ENCODE results near the gene PDLIM4. TPM values are rescaled to one million over a fixed set of nuclear protein-coding genes. Genes with fewer than 3 reads are reported as not detected.

The PDLIM4 gene
- polyA plus RNA-seq, 1 donor (not counting 4 experiments of a cell fraction or from before 2014, with no cell fraction given), result 38.3 TPM

- Histone ChIP-seq H3K4me2 (ENCODE audit: control insufficient read depth, extremely low read depth, insufficient read depth, low read depth, low read length) (no peak overlapping the region), H3K9me1 (ENCODE audit: control insufficient read depth, extremely low read depth, insufficient read depth, low read length) (no peaks in the 10 kb centered on the region), H3K36me3 (ENCODE audit: control insufficient read depth in 2 of 2, extremely low read depth in 1 of 2, insufficient read depth in 2 of 2, low read length in 2 of 2) (no peaks in the 10 kb centered on the region), H3K27me3 (ENCODE audit: control insufficient read depth, extremely low read depth, insufficient read depth, low read length) (no peaks in the 10 kb centered on the region), H3K79me2 (ENCODE audit: control insufficient read depth, insufficient read depth, low read length) (no peaks in the 10 kb centered on the region), H3K9me3 (ENCODE audit: control insufficient read depth, low read depth, low read length) (no peaks in the 10 kb centered on the region), H3K4me1 (ENCODE audit: control insufficient read depth, extremely low read depth, insufficient read depth, low read length) (no peaks in the 10 kb centered on the region), H4K20me1 (ENCODE audit: control insufficient read depth, extremely low read depth, insufficient read depth, low read length) (no peaks in the 10 kb centered on the region), H3K27ac (ENCODE audit: control insufficient read depth, insufficient read depth, low read length) (no peak overlapping the region), H3K4me3 (ENCODE audit: control insufficient read depth in 2 of 3, extremely low read depth in 1 of 3, insufficient read depth in 2 of 3, low read depth in 1 of 3, low read length in 3 of 3) (no peak overlapping the region), H3K9ac (ENCODE audit: control insufficient read depth, extremely low read depth, insufficient read depth, low read length) (no peak overlapping the region), H2AFZ (ENCODE audit: control insufficient read depth, low read length) (no peak overlapping the region)
- dilution Hi-C loops (cut with MboI; ENCODE audit: extremely low pct_ligation_motif_present, low sequenced_read_pairs), result no loop called here
- FAIRE-seq, result no peak
- TF ChIP-seq, protein P1, sequence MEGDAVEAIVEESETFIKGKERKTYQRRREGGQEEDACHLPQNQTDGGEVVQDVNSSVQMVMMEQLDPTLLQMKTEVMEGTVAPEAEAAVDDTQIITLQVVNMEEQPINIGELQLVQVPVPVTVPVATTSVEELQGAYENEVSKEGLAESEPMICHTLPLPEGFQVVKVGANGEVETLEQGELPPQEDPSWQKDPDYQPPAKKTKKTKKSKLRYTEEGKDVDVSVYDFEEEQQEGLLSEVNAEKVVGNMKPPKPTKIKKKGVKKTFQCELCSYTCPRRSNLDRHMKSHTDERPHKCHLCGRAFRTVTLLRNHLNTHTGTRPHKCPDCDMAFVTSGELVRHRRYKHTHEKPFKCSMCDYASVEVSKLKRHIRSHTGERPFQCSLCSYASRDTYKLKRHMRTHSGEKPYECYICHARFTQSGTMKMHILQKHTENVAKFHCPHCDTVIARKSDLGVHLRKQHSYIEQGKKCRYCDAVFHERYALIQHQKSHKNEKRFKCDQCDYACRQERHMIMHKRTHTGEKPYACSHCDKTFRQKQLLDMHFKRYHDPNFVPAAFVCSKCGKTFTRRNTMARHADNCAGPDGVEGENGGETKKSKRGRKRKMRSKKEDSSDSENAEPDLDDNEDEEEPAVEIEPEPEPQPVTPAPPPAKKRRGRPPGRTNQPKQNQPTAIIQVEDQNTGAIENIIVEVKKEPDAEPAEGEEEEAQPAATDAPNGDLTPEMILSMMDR (optimal IDR thresholded peaks at IDR 0.05 in 1 of 3, IDR thresholded peaks at IDR 0.05 in 1 of 3, conservative IDR thresholded peaks at IDR 0.05 in 1 of 3; ENCODE audit: extremely low read depth in 1 of 3, insufficient read depth in 2 of 3, low read length in 3 of 3), result no peak
- TF ChIP-seq EZH2 (IDR thresholded peaks at IDR 0.05; ENCODE audit: low read length), result no peak
- no peak for DNase-seq (ENCODE audit: low read depth, low spot score)
Measured at GRCh38 chr5:132305420-132305819, 47.9 kb downstream of the PDLIM4 start.

DNA sequence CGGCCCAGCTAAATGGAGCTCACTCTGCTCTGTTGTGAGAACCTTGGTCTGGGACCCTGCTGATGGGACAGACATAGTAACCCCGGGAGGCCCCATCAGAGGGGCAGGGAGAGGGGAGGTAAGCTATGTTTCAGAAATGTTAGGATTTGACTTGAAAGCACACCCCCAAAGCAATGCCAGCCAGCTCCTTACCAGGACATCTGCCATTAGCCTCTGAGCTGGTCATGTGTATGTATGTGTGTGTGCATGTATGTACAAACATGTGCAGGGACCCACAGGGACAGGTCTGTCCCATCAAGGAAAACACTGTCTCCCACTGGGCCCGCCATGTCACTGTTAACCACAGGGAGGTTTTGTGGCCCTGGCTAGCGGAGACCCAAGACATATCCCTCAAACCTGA lies 51.2 kb downstream of the PDLIM4 start:
- no peak overlapping the region for H3K27ac ChIP-seq (ENCODE audit: control insufficient read depth, insufficient read depth, low read length)

More for the DNA sequence above, 51.2 kb downstream of the PDLIM4 start:
- Histone ChIP-seq H2AFZ (ENCODE audit: control insufficient read depth, low read length) (no peak overlapping the region), H3K9ac (ENCODE audit: control insufficient read depth, extremely low read depth, insufficient read depth, low read length) (no peak overlapping the region), H3K9me3 (ENCODE audit: control insufficient read depth, low read depth, low read length) (no peaks in the 10 kb centered on the region), H3K36me3 (ENCODE audit: control insufficient read depth in 2 of 2, extremely low read depth in 1 of 2, insufficient read depth in 2 of 2, low read length in 2 of 2) (no peaks in the 10 kb centered on the region), H3K79me2 (ENCODE audit: control insufficient read depth, insufficient read depth, low read length) (no peaks in the 10 kb centered on the region), H3K9me1 (ENCODE audit: control insufficient read depth, extremely low read depth, insufficient read depth, low read length) (no peaks in the 10 kb centered on the region), H3K27me3 (ENCODE audit: control insufficient read depth, extremely low read depth, insufficient read depth, low read length) (no peaks in the 10 kb centered on the region), H3K4me1 (ENCODE audit: control insufficient read depth, extremely low read depth, insufficient read depth, low read length) (no peaks in the 10 kb centered on the region), H4K20me1 (ENCODE audit: control insufficient read depth, extremely low read depth, insufficient read depth, low read length) (no peaks in the 10 kb centered on the region), H3K4me2 (ENCODE audit: control insufficient read depth, extremely low read depth, insufficient read depth, low read depth, low read length) (no peak overlapping the region), H3K4me3 (ENCODE audit: control insufficient read depth in 2 of 3, extremely low read depth in 1 of 3, insufficient read depth in 2 of 3, low read depth in 1 of 3, low read length in 3 of 3) (no peak overlapping the region)
- TF ChIP-seq EZH2 (IDR thresholded peaks at IDR 0.05; ENCODE audit: low read length), result no peak
- TF ChIP-seq, protein P1 (optimal IDR thresholded peaks at IDR 0.05 in 1 of 3, IDR thresholded peaks at IDR 0.05 in 1 of 3, conservative IDR thresholded peaks at IDR 0.05 in 1 of 3; ENCODE audit: extremely low read depth in 1 of 3, insufficient read depth in 2 of 3, low read length in 3 of 3), result no peak
- dilution Hi-C loops (cut with MboI; ENCODE audit: extremely low pct_ligation_motif_present, low sequenced_read_pairs), result no loop called here
- FAIRE-seq, result no peak
- DNase-seq (ENCODE audit: low read depth, low spot score), result no peak

Data from keratinocyte (primary cell).